Activated T-cell treated with anti-CD3 and anti-CD28 coated beads, Interleukin-2, amount 50 U/mL, for 72 hours (primary cell): ENCODE measurements around the gene FRMD4B. TPM values are rescaled to one million over a fixed set of nuclear protein-coding genes. Genes with fewer than 3 reads are reported as not detected.

Experiments
- ATAC-seq, 2 donors: fragments of 150-1000 bp; cut with Tn5 transposase; replicated peaks in 1 of 2; 2 replicates each; pipeline ENCODE4 v1.10.0; 2021; ENCODE audit warnings: moderate library complexity in 2 of 2, mild to moderate bottlenecking in 1 of 2
- DNase-seq, 2 donors: peaks; one replicate each; pipeline ENCODE4 v3.0.0; 2021 to 2022; ENCODE audit warnings: mixed read lengths in 1 of 2
- H3K27ac Mint-ChIP-seq: one replicate; pipeline ENCODE4 v1.8.0; 2022; ENCODE audit warnings: mild to moderate bottlenecking, moderate library complexity, mixed read lengths
- H3K27me3 Mint-ChIP-seq: one replicate; pipeline ENCODE4 v1.8.0; 2022; ENCODE audit warnings: low read depth, mixed read lengths
- H3K36me3 Mint-ChIP-seq, 2 donors: one replicate each; pipeline ENCODE4 v1.8.0; 2022; ENCODE audit warnings: mixed read lengths in 2 of 2, mild to moderate bottlenecking in 1 of 2; ENCODE audit not compliant: insufficient read depth in 2 of 2
- H3K4me1 Mint-ChIP-seq: one replicate; pipeline ENCODE4 v1.8.0; 2022; ENCODE audit warnings: low read depth, mixed read lengths
- H3K4me3 Mint-ChIP-seq, 2 donors: one replicate each; pipeline ENCODE4 v1.8.0; 2022; ENCODE audit warnings: mild to moderate bottlenecking in 2 of 2, mixed read lengths in 2 of 2, moderate library complexity in 2 of 2
- H3K9me3 Mint-ChIP-seq, 2 donors: one replicate each; pipeline ENCODE4 v1.8.0; 2022; ENCODE audit warnings: mixed read lengths in 2 of 2
- total RNA-seq, 2 donors: library from RNA; stranded (reverse); gene quantifications; one replicate each; pipeline ENCODE4 v1.2.3, GENCODE V29; 2022

Gene FRMD4B
- total RNA-seq, 2 donors from 2014 or later = 40.4 to 77.7 TPM

GRCh38 chr3:69130689-69131088 lies 255.2 kb downstream of the FRMD4B start:
- no peaks in the 10 kb centered on the region for H3K9me3 Mint-ChIP-seq
- ATAC-seq = peak in 1 of 2 donors; percentile 30
- H3K27me3 Mint-ChIP-seq = peaks cover 9% of the 10 kb centered on the region
- no peaks in the 10 kb centered on the region for H3K4me1 Mint-ChIP-seq
- H3K4me3 Mint-ChIP-seq = no peak overlapping the region
- H3K27ac Mint-ChIP-seq = no peak overlapping the region
- no peaks in the 10 kb centered on the region for H3K36me3 Mint-ChIP-seq
- no peak for DNase-seq

- peaks cover 9% of the 10 kb centered on the region for H3K27me3 Mint-ChIP-seq
- H3K4me3 Mint-ChIP-seq = no peak overlapping the region
- H3K36me3 Mint-ChIP-seq = no peaks in the 10 kb centered on the region
- ATAC-seq (no peak), DNase-seq (no peak)
- no peak overlapping the region for H3K27ac Mint-ChIP-seq
- no peaks in the 10 kb centered on the region for H3K4me1 Mint-ChIP-seq
- H3K9me3 Mint-ChIP-seq = no peaks in the 10 kb centered on the region
These were observed 256.4 kb downstream of the FRMD4B start for GRCh38 chr3:69129531-69129930.

- no peak overlapping the region for H3K27ac Mint-ChIP-seq
- no peak overlapping the region for H3K4me3 Mint-ChIP-seq
- no peaks in the 10 kb centered on the region for H3K36me3 Mint-ChIP-seq
- peaks cover 9% of the 10 kb centered on the region for H3K27me3 Mint-ChIP-seq
- DNase-seq = no peak
- H3K9me3 Mint-ChIP-seq = no peaks in the 10 kb centered on the region
- ATAC-seq = no peak
- H3K4me1 Mint-ChIP-seq = no peaks in the 10 kb centered on the region
These were observed 257.4 kb downstream of the FRMD4B start for GRCh38 chr3:69128509-69128908.

GRCh38 chr3:69126999-69127398 lies 258.9 kb downstream of the FRMD4B start:
- Mint-ChIP-seq H3K27ac (no peak overlapping the region), H3K9me3 (no peaks in the 10 kb centered on the region), H3K4me3 (no peak overlapping the region), H3K36me3 (no peaks in the 10 kb centered on the region), H3K4me1 (no peaks in the 10 kb centered on the region), H3K27me3 (peaks cover 9% of the 10 kb centered on the region)
- DNase-seq (no peak), ATAC-seq (no peak)

GRCh38 chr3:69126216-69126615 lies 259.7 kb downstream of the FRMD4B start:
- Mint-ChIP-seq H3K27ac (no peak overlapping the region), H3K36me3 (no peaks in the 10 kb centered on the region), H3K4me3 (no peak overlapping the region), H3K27me3 (peaks cover 9% of the 10 kb centered on the region), H3K9me3 (no peaks in the 10 kb centered on the region), H3K4me1 (peaks cover 2% of the 10 kb centered on the region)
- DNase-seq (no peak), ATAC-seq (no peak)

- Mint-ChIP-seq H3K4me1 (peaks cover 7% of the 10 kb centered on the region), H3K36me3 (no peaks in the 10 kb centered on the region), H3K27me3 (peaks cover 9% of the 10 kb centered on the region), H3K27ac (peak within 1 kb of the TSS; percentile 50), H3K4me3 (no peak within 1 kb of the TSS), H3K9me3 (no peaks in the 10 kb centered on the region)
- no peak for ATAC-seq
- DNase-seq = no peak
These were observed 263.5 kb downstream of the FRMD4B start, which contains the start of gene LMOD3 for GRCh38 chr3:69122403-69122802. Gene LMOD3 (minus strand): TSS chr3:69122595. CDS start chr3:69122386, 209 bp downstream.

- Mint-ChIP-seq H3K36me3 (no peaks in the 10 kb centered on the region), H3K9me3 (no peaks in the 10 kb centered on the region), H3K4me1 (peaks cover 7% of the 10 kb centered on the region), H3K27ac (peak overlapping the region; percentile 50), H3K4me3 (no peak overlapping the region), H3K27me3 (peaks cover 5% of the 10 kb centered on the region)
- no peak for DNase-seq
- no peak for ATAC-seq
These were observed 263.9 kb downstream of the FRMD4B start for GRCh38 chr3:69121950-69122349.

GRCh38 chr3:69121513-69121912 lies 264.4 kb downstream of the FRMD4B start:
- DNase-seq (no peak), ATAC-seq (no peak)
- H3K4me3 Mint-ChIP-seq = no peak overlapping the region
- H3K27me3 Mint-ChIP-seq = peaks cover 1% of the 10 kb centered on the region
- H3K4me1 Mint-ChIP-seq = peaks cover 7% of the 10 kb centered on the region
- peak overlapping the region; percentile 50 for H3K27ac Mint-ChIP-seq
- no peaks in the 10 kb centered on the region for H3K36me3 Mint-ChIP-seq
- H3K9me3 Mint-ChIP-seq = no peaks in the 10 kb centered on the region

GRCh38 chr3:69120879-69121464 lies 264.9 kb downstream of the FRMD4B start:
- H3K27me3 Mint-ChIP-seq = no peaks in the 10 kb centered on the region
- no peaks in the 10 kb centered on the region for H3K36me3 Mint-ChIP-seq
- DNase-seq (peak; percentile 77 to 85), ATAC-seq (peak; percentile 71 to 79)
- no peak overlapping the region for H3K27ac Mint-ChIP-seq
- no peaks in the 10 kb centered on the region for H3K9me3 Mint-ChIP-seq
- H3K4me3 Mint-ChIP-seq = no peak overlapping the region
- peaks cover 7% of the 10 kb centered on the region for H3K4me1 Mint-ChIP-seq
